GM19328 (cell line): ENCODE measurements around the gene MYRIP.
"Not testable (repeated sequence)": the region's sequence is repeated elsewhere in the genome, so short reads cannot be mapped to it uniquely, and the experiment has no call there.

Experiments used
- ATAC-seq: cut with Tn5 transposase; IDR thresholded peaks from one replicate; pipeline ENCODE4 v1.9.1; 2021; ENCODE audit warnings: mild to moderate bottlenecking, moderate library complexity; ENCODE audit not compliant: unreplicated experiment

The MYRIP gene

DNA sequence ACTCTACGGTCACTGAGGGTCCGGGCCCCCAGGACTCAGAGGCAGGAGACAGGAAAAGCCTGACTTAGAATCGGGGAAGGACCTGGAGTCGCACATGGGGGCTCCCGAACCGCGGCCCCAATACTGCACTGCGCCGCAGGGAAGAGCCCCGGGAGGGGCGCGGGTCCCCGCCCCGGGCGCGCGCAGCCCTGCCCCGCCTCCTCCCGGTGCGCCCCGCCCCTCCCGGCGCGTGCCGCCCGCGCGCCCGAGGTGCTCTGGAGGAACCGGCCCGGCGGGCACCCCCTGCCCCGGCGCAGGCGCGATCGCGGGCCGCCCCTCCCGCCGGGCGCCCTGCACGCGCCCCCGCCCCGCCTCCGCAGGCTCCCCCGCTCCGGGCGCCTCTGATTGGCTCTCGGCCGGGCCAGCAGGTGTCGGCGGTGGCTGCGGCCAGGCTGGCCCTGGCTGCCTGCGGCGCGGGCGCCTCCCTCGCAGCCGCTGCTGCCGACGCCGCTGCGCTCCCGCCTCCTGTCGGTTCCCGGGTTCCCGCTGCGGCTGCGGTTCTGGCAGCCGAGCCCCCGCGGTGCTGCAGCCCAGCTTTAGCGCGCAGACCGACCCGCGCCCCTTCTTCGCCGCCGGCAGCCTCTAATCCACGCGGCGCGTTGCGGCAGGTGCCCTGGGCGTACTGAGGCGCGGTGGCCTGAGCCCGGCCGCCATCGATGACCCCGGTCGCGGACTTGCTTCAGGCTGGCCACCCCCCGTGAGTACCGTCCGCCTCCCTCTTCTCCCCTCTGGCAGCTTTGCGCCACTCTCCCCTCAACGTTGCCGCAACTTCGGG is at the start of gene MYRIP:
TSS of gene MYRIP (plus strand) at position 429 of the 814 bp plus-strand sequence. CDS start 91,208 bp downstream, outside the sequence.
- ATAC-seq: peak; percentile 66

DNA sequence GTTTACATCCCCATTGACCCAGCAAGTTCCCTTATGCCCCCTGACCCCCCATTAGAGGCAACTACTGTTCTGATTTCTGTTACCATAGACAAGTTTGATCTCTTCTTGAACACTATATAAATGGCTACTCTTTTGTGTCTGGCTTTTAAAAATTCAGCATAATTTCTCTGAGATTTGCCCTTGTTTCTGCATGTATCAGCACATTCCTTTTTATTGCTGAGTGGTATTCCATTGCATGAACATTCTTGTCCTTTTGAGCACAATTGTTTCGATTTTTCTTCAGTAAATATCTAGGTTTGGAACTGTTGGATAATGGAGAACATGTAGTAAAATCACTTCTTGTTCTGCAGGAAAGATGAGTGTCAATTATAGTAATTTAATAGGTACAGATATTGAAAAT is 49.1 kb upstream of the MYRIP start:
- ATAC-seq: no peak

DNA sequence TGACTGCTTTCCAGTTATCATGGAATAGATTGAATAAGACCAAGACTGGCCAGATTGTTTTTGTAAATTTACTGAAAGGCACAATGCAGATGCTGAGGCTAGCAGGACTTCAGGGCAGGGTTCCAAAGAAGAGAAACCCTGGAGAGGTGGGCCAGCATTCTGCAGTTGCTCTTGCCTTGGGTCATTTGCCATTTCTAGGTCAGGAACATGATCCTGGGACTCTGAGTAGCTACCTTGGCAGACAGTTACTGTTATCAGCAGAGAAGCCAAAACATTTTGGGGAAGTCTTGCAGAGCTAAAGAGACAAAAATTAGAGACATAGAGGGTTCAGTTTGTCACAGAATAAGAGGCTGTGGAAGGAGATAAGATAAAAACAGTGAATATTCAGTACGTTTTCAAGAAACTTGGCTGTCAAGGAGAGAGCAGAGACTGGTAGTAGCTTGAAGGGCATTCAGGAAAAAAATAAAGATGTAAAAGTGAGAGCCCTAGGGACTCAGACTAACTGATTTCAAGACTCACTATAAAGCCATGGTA is 46.8 kb upstream of the MYRIP start:
- ATAC-seq: no peak

DNA sequence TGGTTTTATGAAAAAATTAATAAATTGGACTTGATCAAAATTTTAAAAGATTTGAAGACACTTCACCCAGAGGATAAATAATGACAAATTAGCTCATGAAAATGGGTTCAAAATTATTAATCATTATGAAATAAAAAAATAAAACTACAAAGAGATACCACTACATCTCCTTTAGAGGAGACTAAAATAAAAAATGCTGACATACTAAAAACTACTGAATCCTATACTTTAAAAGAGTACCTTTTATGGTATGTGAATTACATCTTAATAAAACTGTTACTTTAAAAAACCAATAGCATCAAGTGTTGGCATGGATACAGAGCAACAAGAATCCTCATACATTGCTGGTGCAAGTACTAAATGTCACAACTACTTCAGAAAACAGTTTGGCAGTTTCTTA is 46.0 kb upstream of the MYRIP start:
- no peak for ATAC-seq

DNA sequence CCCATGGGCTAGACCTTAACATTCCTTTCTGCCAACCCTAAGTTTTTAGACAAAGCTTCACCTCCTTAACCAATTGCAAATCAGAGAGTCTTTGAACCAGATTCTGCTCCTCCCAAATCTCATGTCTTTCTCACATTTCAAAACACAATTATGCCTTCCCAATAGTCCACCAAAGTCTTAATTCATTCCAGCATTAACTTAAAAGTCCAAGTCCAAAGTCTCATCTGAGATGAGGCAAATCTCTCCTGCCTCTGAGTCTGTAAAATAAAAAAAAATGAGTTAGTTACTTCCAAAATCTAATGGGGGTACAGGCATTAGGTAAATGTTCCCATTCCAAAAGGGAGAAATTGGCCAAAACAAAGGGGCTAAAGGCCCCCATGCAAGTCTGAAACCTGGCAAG is 43.8 kb upstream of the MYRIP start:
- no peak for ATAC-seq

DNA sequence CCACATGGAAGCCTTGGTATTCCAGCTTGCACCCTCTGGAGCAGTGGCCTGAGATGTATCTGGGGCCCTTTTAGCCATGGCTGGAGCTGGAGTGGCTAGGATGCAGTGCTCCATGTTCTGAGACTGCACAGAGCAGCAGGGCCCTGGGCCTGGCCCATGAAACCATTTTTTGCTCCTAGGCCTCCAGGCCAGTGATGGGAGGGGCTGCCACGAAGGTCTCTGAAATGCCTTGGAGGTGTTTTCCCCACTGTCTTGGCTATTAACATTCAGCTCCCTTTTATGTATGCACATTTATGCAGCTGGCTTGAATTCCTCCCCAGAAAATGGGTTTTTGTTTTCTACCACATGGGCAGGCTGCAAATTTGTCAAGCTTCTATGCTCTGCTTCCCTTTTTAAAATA is 43.0 kb upstream of the MYRIP start:
- no peak for ATAC-seq

DNA sequence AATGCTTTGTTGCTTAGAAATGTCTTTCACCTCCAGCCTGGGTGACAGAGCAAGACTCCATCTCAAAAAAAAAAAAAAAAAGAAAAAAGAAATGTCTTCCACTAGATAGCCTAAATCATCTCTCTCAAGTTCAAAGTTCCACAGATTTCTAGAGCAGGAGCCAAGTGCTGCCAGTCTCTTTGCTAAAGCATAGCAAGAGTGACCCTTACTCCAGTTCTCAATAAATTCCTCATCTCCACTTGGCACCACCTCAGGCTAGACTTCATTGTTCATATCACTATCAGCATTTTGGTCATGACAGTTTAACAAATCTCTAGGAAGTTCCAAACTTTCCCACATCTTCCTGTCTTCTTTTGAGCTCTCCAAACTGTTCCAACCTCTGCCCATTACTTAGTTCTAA is 42.5 kb upstream of the MYRIP start:
- ATAC-seq: not testable (repeated sequence)

DNA sequence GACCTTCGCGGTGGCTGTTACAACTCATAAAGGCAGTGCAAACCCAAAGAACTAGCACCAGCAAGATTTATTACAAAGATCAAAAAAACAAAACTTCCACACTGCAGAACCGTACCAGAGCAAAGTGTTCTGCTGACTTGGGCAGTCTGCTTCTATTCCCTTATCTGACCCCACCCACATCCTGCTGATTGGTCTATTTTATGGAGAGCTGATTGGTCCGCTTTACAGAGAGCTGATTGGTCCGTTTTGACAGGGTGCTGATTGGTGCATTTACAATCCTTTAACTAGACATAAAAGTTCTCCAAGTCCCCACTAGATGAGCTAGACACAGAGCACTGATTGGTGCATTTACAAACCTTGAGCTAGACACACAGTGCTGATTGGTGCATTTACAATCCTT is 31.2 kb upstream of the MYRIP start:
- not testable (repeated sequence) for ATAC-seq

DNA sequence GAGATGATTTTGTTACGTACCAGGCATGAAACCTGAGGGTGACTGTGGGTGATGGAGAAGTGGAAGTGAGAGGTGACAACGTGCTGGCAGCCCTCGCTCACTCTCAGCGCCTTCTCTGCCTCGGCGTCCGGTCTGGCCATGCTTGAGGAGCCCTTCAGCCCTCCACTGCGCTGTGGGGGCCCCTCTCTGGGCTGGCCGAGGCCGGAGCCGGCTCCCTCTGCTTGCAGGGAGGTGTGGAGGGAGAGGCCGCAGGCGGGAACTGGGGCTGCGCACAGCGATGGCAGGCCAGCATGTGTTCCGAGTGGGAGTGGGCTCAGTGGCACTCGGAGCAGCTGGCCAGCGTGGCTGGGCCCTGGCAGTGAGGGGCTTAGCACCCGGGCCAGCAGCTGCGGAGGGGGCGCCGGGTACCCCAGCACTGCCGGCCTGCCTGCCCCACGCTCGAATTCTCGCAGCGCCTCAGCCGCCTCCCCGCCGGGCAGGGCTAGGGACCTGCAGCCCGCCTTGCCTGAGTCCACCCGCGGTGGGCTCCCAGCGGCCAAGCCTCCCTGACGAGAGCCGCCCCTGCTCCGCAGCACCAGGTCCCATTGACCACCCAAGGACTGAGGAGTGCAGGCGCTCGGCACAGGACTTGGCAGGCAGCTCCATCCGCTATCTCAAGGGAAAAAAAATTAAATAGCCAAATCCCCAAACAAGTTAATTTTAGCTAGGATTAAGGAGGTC is 29.7 kb upstream of the MYRIP start:
- no peak for ATAC-seq

DNA sequence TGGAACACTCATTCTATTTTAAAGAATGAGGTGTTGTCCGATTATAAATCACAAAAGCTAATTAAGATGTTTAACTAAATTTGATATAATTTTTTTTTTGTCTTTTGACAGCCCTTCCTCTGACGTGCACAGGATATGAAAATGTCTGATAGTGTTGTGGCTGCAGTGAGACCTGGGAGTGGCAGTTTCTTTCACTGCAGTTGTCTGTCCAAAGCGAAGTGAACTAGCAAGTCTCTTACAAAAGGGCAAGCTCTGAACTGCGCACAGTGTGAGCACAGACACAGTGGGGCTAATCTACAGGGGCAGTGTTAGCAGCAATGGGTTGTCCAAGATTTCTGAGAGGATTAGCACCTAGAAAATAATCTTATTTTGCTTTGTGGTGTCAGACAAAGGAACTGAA is 29.1 kb upstream of the MYRIP start:
- ATAC-seq: no peak

DNA sequence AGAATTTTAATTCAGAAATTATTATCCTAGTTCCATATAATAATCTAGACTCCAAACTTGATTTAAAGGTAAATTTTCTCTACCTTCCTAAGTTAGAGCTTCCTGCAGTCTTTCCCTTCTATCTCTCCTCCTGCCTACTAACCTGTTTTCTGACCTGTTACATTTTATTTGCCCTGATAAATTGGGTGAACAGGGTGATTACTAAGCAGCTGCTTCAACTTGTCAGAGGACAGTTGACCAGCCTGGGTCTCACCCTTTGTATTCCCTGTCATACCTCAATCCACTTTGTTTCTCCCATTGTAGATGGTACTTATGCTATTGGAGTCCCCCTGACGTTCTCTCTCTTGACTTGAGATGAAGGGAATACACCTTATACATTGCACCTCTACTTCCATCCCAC is 28.4 kb upstream of the MYRIP start:
- ATAC-seq: no peak

DNA sequence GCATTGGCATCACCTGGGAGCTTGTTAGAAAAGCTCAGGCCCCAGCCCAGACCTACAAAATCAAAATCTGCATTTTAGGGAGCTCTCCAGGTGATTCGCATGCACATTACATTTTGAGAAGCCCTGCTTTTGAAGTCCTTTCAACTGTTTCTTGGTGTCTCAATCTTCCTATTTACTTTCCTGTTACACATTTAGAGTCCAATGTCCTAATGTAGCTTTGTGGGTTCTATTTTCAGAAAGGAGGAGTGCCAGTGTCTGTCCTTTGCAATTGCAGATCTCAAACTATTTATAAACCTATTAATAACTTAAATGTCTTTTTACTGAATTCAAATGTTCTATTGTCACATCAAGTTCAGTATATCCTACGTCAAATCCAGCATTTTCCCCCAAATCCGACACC is 27.8 kb upstream of the MYRIP start:
- no peak for ATAC-seq

DNA sequence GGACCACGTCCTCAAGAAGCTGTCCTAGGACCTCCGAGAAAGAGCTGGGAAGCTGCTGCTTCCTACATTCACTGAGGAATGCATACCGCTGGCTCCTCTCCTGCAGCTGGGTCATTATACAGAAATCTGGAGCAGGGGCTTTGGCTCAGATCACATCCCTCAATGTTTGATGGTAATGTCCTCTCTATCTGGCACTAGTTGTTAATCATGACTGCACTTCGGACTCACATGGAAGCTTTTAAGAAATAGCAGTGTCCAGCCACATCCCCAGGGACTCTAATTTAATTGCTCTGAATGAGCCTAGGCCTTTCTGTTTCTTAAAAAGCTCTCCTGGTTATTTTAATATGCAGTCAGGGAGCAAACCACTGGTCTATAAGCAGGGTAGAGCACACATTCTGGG is 25.7 kb upstream of the MYRIP start:
- no peak for ATAC-seq

DNA sequence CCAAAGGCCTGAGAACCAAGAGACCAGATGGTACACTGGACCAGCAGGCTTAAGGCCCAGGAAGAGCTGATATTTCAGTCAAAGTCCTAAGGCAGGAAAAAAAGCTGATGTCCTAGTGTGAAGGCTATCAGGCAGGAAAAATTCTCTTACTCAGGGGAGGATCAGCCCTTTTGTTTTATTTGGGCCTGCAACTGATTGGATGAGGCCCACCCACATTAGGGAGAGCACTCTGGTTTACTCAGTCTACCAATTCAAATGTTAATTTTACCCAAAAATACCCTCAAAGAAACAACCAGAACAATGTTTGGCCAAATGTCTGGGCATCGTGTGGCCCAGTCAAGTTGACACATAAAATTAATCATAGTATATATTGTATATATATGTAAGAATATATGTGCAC is 24.5 kb upstream of the MYRIP start:
- ATAC-seq: no peak

DNA sequence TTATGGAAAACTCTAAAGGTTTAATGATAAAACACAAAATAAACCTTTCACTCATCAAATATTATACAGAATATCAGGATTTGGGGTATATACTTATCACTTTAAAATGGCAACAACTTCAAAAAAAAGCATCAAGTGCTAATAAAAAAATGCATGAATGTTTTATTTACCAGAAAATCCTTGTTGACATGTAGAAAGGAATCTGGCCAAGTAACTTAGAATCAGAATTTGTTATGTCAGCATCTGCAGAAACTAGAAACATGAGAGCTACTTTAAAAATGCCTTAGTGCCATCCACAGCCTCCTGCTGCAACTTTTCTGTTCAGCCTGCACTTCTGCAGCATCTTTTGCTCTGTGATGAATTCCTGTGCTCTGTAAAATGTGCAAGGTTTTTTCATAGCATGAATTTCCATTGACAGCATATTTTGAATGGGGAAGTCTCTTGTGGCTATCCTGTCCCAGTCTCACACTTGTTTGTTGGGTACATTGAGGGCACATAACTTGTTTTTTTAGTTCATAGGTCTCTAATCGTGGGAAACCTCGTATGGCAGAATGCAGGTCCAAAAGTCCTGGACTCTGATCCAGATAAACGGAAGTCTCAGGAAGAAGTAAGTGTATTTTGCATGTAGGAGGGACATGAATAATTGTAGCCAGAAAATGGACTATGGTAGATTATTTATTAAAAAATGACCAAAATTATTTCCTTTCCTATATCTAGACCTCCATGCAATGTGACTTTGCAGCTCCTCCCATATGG is 21.1 kb upstream of the MYRIP start:
- no peak for ATAC-seq

DNA sequence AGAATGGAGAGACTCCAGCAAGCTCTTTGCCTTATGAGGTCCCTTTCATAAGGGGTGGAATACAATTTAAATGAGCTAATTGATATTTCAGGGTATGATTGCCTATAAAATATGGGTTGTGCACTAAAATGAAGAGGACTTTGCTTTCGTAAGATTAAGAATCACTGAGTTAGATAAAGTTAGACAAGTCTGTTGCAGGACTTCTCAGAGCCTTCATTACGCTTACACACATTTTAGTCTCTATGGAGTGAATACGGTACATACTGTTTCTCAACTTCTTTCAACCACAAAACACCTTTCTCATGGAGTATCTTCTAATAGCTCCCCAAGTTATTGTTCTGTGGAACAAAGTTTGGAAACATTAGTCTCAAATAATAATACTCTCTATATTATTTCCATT is 17.8 kb upstream of the MYRIP start:
- no peak for ATAC-seq

DNA sequence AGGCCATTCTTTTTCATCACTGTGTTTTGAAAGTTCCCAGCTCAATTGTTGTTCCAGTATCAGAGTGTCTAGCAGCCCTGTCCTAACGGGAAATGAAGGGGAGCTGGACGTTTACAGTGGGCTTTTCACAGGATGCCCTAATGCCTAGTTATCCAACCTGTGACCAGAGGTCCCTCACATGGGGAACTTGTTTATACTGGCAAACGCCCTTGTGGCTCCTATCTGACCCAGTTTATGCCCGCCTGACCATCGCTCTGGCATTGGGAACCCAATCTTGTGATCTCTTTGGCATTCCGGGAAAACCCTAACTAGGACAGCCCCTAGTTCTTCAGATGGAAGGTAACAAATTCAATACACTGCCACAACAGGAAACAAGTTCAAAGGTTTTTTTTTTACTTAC is 14.5 kb upstream of the MYRIP start:
- ATAC-seq: no peak

DNA sequence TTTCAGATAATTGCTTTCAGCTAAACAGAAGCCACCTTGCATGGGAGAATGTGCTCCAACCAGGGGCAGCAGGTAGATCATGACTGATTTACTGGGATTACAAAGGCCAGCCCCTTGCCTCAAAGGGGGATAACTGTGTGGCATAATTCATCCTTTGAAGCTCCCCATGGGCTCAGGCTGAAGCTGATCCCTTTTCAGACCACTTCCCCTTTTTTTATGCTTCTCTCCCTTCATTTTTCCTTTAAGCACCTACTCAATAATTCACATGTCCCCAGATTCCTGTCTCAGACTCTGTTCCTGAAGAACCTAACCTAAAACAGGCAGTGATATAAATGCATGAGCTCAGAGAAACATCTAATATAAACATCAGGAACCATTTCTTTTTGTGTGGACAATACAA is 8.2 kb upstream of the MYRIP start:
- ATAC-seq: no peak

DNA sequence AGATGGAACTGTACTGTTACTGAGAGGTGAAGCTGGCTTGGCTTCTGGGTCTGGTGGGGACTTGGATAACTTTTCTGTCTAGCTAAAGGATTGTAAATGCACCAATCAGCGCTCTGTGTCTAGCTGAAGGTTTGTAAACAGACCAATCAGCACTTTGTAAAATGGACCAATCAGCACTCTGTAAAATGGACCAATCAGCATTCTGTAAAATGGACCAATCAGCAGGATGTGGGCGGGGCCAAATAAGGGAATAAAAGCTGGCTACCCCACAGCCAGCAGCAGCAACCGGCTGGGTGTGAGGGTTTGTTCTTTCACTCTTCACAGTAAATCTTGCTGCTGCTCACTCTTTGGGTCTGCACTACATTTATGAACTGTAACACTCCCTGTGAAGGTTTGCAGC is 6.9 kb upstream of the MYRIP start:
- not testable (repeated sequence) for ATAC-seq

DNA sequence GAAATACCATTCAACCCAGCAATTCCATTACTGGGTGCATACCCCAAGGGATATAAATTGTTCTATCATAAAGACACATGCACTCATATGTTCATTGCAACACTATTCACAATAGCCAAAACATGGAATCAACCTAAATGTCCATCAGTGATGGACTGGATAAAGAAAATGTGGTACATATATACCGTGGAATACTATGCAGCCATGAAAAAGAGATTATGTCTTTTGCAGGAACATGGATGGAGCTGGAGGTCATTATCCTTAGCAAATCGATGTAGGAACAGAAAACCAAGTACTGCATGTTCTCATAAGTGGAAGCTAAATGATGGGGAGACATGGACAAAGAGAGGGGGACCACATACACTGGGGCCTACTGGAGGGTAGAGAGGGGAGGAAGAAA is 5.5 kb upstream of the MYRIP start:
- ATAC-seq: no peak

DNA sequence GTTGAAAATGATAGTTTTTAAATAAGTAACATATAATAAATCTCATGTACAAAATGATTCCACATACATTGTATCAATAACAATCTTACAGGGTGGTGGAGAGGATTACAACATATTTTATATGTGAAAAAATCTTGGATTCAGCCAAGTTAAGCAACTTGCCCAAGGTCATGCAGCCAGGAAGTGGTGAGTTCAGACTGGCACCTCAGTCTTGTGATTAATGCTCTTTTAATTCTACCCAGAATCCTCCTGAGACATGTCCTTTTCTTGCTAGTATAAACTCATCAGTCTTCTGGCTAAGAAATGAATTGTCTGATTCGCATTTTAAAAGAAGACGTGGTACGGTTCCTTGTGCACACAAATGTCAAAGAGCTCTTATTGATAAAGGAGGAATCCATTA is 4.5 kb upstream of the MYRIP start:
- no peak for ATAC-seq
